Liver (tissue), 9 donors: ENCODE data around the gene BACH1. TPM values are rescaled to one million over a fixed set of nuclear protein-coding genes. Genes with fewer than 3 reads are reported as not detected.

ENCODE experiments used
- DNase-seq: peaks from one replicate; pipeline ENCODE4 v3.0.0-alpha.2; 2017; ENCODE audit warnings: low spot score
- H3K27ac ChIP-seq, 2 donors: one replicate each; pipeline ENCODE4 v1.7.0; 2013; ENCODE audit warnings: inconsistent platforms in 2 of 2, low read length in 2 of 2, control low read depth in 1 of 2, low read depth in 1 of 2, mild to moderate bottlenecking in 1 of 2
- H3K27me3 ChIP-seq, 4 donors: one replicate each; pipeline versions ENCODE4 v1.6.1 to v1.7.0; 2013; ENCODE audit warnings: low read length in 3 of 4, inconsistent platforms in 1 of 4, mild to moderate bottlenecking in 1 of 4, moderate library complexity in 1 of 4; ENCODE audit not compliant: control insufficient read depth in 4 of 4, insufficient read depth in 4 of 4
- H3K36me3 ChIP-seq, 4 donors: one replicate each; pipeline versions ENCODE4 v1.6.1 to v1.7.0; 2013; ENCODE audit warnings: low read length in 3 of 4, mild to moderate bottlenecking in 3 of 4, low read depth in 1 of 4, moderate library complexity in 1 of 4; ENCODE audit not compliant: control insufficient read depth in 4 of 4, insufficient read depth in 3 of 4
- H3K4me1 ChIP-seq, 4 donors: one replicate each; pipeline versions ENCODE4 v1.6.1 to v1.7.0; 2013; ENCODE audit warnings: low read length in 3 of 4, mild to moderate bottlenecking in 3 of 4, moderate library complexity in 1 of 4; ENCODE audit not compliant: control insufficient read depth in 4 of 4, insufficient read depth in 4 of 4
- H3K4me3 ChIP-seq, 3 donors: one replicate each; pipeline versions ENCODE4 v1.6.1 to v1.7.0; 2013; ENCODE audit warnings: low read length in 3 of 3, control low read depth in 1 of 3, low read depth in 1 of 3, mild to moderate bottlenecking in 1 of 3
- H3K9ac ChIP-seq, 2 donors: one replicate each; pipeline ENCODE4 v1.7.0; 2013; ENCODE audit warnings: low read length in 2 of 2, mild to moderate bottlenecking in 2 of 2, moderate library complexity in 2 of 2, control low read depth in 1 of 2, low read depth in 1 of 2
- H3K9me3 ChIP-seq, 4 donors: one replicate each; pipeline versions ENCODE4 v1.6.1 to v1.7.0; 2013; ENCODE audit warnings: low read length in 3 of 4; ENCODE audit not compliant: control insufficient read depth in 4 of 4
- ATF3 ChIP-seq: IDR thresholded peaks from 2 replicates; pipeline ENCODE4 v1.6.1; 2016; ENCODE audit warnings: antibody characterized with exemption
- CTCF ChIP-seq: fragments of 150-350 bp; IDR thresholded peaks from 2 replicates; pipeline ENCODE4 v1.5.1; 2017; ENCODE audit warnings: improper control_type of control experiment, low read depth, low read length; ENCODE audit not compliant: missing input control
- FOXA1 ChIP-seq: IDR thresholded peaks from 2 replicates; pipeline ENCODE4 v1.6.1; 2016; ENCODE audit warnings: antibody characterized with exemption
- FOXA2 ChIP-seq: IDR thresholded peaks from 2 replicates; pipeline ENCODE4 v1.6.1; 2016; ENCODE audit warnings: antibody characterized with exemption
- MAX ChIP-seq: IDR thresholded peaks from 2 replicates; pipeline ENCODE4 v1.6.1; 2016; ENCODE audit warnings: antibody characterized with exemption
- NR2F2 ChIP-seq: IDR thresholded peaks from 2 replicates; pipeline ENCODE4 v1.6.1; 2016; ENCODE audit warnings: antibody characterized with exemption
- REST ChIP-seq: IDR thresholded peaks from 2 replicates; pipeline ENCODE4 v1.6.1; 2016; ENCODE audit warnings: antibody characterized with exemption, mild to moderate bottlenecking
- RXRA ChIP-seq, 2 donors: IDR thresholded peaks; 2 replicates each; pipeline ENCODE4 v1.6.1; 2017 to 2018; ENCODE audit warnings: antibody characterized with exemption in 2 of 2, mild to moderate bottlenecking in 1 of 2
- SP1 ChIP-seq: IDR thresholded peaks from 2 replicates; pipeline ENCODE4 v1.6.1; 2018; ENCODE audit warnings: antibody characterized with exemption, mild to moderate bottlenecking
- TAF1 ChIP-seq: conservative IDR thresholded peaks from 2 replicates; pipeline ENCODE4 v1.6.1; 2016; ENCODE audit warnings: antibody characterized with exemption, mild to moderate bottlenecking
- YY1 ChIP-seq: IDR thresholded peaks from 2 replicates; pipeline ENCODE4 v1.6.1; 2016; ENCODE audit warnings: antibody characterized with exemption, mild to moderate bottlenecking
- ZBTB33 ChIP-seq: IDR thresholded peaks from 2 replicates; pipeline ENCODE4 v1.6.1; 2016; ENCODE audit warnings: antibody characterized with exemption
- WGBS: extraction: QIAGEN DNeasy Blood & Tissue Kit; methylation state at CpG from one replicate; pipeline ENCODE4 v1.1.7; 2013; 5-methylcytosine and 5-hydroxymethylcytosine counted together
- polyA plus RNA-seq, 2 donors: library from polyadenylated mRNA; stranded (reverse) in 1 of 2; unstranded in 1 of 2; fragments of 200-250 nt in 1 of 2; fragments of >200 nt in 1 of 2; fragmentation: Nextera tagmentation in 1 of 2; extraction: Ambion mirVana in 1 of 2; gene quantifications; one replicate each; pipeline versions ENCODE4 v1.2.1 to v1.2.3, GENCODE V29; 2013 to 2015
- total RNA-seq, 2 donors: library from RNA; depleted of rRNA; stranded (reverse); fragments of >200 nt; gene quantifications; one replicate each; pipeline ENCODE4 v1.2.3, GENCODE V29; 2014
- donor health status: healthy.
- donor health status: healthy.
- donor health status: healthy.
- donor health status: healthy.
- donor health status: healthy.

Gene BACH1
- total and polyA plus RNA-seq, 4 donors = 7.5 to 47.1 (median 19.9) TPM

- Histone ChIP-seq H3K9me3 (no peaks in the 10 kb centered on the region), H3K27ac (no peak overlapping the region), H3K4me1 (no peaks in the 10 kb centered on the region), H3K27me3 (no peaks in the 10 kb centered on the region), H3K4me3 (no peak overlapping the region), H3K9ac (no peak overlapping the region), H3K36me3 (no peaks in the 10 kb centered on the region)
- no peak for DNase-seq
- WGBS = 94% methylated on average over 6 of the region's 6 CpGs
- TF ChIP-seq TAF1 (no peak), ATF3 (no peak), FOXA2 (no peak), YY1 (no peak), REST (no peak), NR2F2 (no peak), RXRA (IDR thresholded peaks at IDR 0.05) (no peak), CTCF (no peak), MAX (no peak)
These were observed 87.3 kb downstream of the BACH1 start for GRCh38 chr21:29385934-29386520.

- Histone ChIP-seq H3K4me3 (no peak overlapping the region), H3K27ac (no peak overlapping the region), H3K36me3 (no peaks in the 10 kb centered on the region), H3K4me1 (no peaks in the 10 kb centered on the region), H3K9ac (no peak overlapping the region), H3K27me3 (no peaks in the 10 kb centered on the region), H3K9me3 (no peaks in the 10 kb centered on the region)
- DNase-seq = no peak
- WGBS = 92% methylated on average over 4 of the region's 4 CpGs
- TF ChIP-seq FOXA2 = no peak
- no peak for TF ChIP-seq SP1
- no peak for TF ChIP-seq ATF3
- no peak for TF ChIP-seq TAF1
These were observed 88.1 kb downstream of the BACH1 start for GRCh38 chr21:29386803-29387202.

GRCh38 chr21:29387598-29387997 is 88.9 kb downstream of the BACH1 start:
- Histone ChIP-seq H3K27me3 (no peaks in the 10 kb centered on the region), H3K27ac (no peak overlapping the region), H3K36me3 (no peaks in the 10 kb centered on the region), H3K9me3 (no peaks in the 10 kb centered on the region), H3K9ac (no peak overlapping the region), H3K4me3 (no peak overlapping the region), H3K4me1 (no peaks in the 10 kb centered on the region)
- TF ChIP-seq ATF3 (no peak), ZBTB33 (no peak), REST (no peak), MAX (no peak), FOXA1 (no peak), FOXA2 (no peak)
- no peak for DNase-seq
- WGBS = 91% methylated on average over 5 of the region's 5 CpGs
